ENCODE measurements around the gene JPH4.

The JPH4 gene

DNA sequence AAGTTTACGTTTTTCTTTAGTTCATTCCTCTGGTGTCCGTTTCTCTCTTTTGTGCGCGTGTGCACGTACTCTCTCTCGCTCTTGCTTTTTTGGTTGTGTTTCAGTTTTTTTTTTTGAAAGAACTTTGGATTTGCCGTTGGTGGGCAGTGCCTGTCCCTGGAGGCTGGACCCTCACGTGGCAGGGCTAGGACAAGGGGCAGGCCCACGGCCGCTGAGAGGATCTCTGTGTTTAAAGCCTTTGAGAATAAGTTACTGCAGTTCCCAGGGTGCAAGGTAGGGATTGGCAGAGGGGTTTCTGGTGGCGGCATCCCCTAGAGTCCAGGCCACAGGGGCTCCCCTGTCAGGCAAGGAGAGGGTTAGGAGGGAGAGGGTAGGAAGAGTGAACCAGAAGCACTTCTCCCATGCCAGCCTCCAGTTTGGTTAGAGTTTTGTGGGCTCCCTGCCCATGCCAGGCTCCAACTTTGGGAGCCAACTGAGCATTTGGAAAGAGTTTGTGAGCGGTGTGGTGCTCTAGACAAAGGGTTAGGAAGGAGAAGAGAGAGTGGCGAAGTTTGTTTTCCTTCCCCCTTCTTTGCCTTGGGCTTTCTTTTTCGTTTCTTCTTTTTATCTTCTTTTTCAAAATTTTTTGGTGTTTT, 57.6 kb downstream of the JPH4 start:
- H3K27ac ChIP-seq: no peak overlapping the region
- TF ChIP-seq, protein P1, sequence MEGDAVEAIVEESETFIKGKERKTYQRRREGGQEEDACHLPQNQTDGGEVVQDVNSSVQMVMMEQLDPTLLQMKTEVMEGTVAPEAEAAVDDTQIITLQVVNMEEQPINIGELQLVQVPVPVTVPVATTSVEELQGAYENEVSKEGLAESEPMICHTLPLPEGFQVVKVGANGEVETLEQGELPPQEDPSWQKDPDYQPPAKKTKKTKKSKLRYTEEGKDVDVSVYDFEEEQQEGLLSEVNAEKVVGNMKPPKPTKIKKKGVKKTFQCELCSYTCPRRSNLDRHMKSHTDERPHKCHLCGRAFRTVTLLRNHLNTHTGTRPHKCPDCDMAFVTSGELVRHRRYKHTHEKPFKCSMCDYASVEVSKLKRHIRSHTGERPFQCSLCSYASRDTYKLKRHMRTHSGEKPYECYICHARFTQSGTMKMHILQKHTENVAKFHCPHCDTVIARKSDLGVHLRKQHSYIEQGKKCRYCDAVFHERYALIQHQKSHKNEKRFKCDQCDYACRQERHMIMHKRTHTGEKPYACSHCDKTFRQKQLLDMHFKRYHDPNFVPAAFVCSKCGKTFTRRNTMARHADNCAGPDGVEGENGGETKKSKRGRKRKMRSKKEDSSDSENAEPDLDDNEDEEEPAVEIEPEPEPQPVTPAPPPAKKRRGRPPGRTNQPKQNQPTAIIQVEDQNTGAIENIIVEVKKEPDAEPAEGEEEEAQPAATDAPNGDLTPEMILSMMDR (IDR thresholded peaks at IDR 0.05): no peak
- no peak for TF ChIP-seq ZFX (IDR thresholded peaks at IDR 0.05; ENCODE audit: borderline replicate concordance)

DNA sequence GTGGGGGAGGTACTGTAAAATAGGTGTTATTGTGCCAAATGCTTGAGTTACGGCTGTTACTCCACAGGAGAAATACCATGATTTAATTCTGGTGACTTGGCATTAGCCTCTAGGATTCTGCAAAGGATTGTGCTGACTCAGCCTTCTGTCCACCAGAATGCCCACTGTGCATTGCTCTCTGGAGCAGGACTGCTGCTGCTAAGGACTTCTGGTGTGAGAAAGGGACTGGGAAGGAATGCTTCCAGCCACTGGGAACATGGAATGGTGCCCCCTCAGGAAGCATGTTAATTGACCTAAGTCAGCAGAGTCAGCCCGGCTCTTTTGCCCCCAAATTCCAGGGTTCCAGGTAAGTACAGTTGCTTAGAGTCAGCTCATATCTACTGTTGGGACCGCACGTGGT, 59.9 kb downstream of the JPH4 start:
- TF ChIP-seq ZFX (IDR thresholded peaks at IDR 0.05; ENCODE audit: borderline replicate concordance): no peak
- TF ChIP-seq, protein P1 (IDR thresholded peaks at IDR 0.05): no peak
- H3K27ac ChIP-seq: no peak overlapping the region
